Neural progenitor cell (in vitro differentiated cells): ENCODE results near the gene CER1. TPM values are rescaled to one million over a fixed set of nuclear protein-coding genes. Genes with fewer than 3 reads are reported as not detected.

ENCODE experiments used
- DNase-seq: peaks from one replicate; pipeline ENCODE4 v3.0.0-alpha.2; 2016; ENCODE audit warnings: low spot score
- H2AFZ ChIP-seq: fragments of 200-600 bp; sonication (generic); replicated peaks from 2 replicates; pipeline ENCODE4 v1.6.1; 2016; ENCODE audit warnings: antibody characterized with exemption
- H3F3A ChIP-seq: fragments of 200-600 bp; sonication (generic); 2 replicates; pipeline ENCODE4 v1.6.1; 2016; ENCODE audit warnings: antibody characterized with exemption, low read depth
- H3K27ac ChIP-seq: fragments of 200-600 bp; sonication (generic); 2 replicates; pipeline ENCODE4 v1.5.1; 2016; ENCODE audit warnings: mild to moderate bottlenecking
- H3K27me3 ChIP-seq: fragments of 200-600 bp; sonication (generic); 2 replicates; pipeline ENCODE4 v1.6.1; 2016; ENCODE audit warnings: mild to moderate bottlenecking, moderate library complexity
- H3K36me3 ChIP-seq: fragments of 200-600 bp; sonication (generic); 2 replicates; pipeline ENCODE4 v1.5.1; 2016
- H3K4me1 ChIP-seq: fragments of 200-600 bp; sonication (generic); 2 replicates; pipeline ENCODE4 v1.6.1; 2016; ENCODE audit warnings: mixed run types
- H3K4me2 ChIP-seq: fragments of 200-600 bp; sonication (generic); 2 replicates; pipeline ENCODE4 v1.6.1; 2016
- H3K4me3 ChIP-seq: fragments of 200-600 bp; sonication (generic); 2 replicates; pipeline ENCODE4 v1.5.1; 2016
- H3K79me2 ChIP-seq: fragments of 200-600 bp; sonication (generic); 2 replicates; pipeline ENCODE4 v1.6.1; 2016; ENCODE audit warnings: low read depth
- H3K9ac ChIP-seq: fragments of 200-600 bp; sonication (generic); 2 replicates; pipeline ENCODE4 v1.6.1; 2016
- H3K9me3 ChIP-seq: fragments of 200-600 bp; sonication (generic); 2 replicates; pipeline ENCODE4 v1.5.1; 2016; ENCODE audit warnings: low read depth
- H4K20me1 ChIP-seq: fragments of 200-600 bp; sonication (generic); 2 replicates; pipeline ENCODE4 v1.6.1; 2016; ENCODE audit warnings: low read depth
- H3K27ac Mint-ChIP-seq: 3 replicates; pipeline ENCODE4 v1.8.0; 2021; ENCODE audit warnings: mixed read lengths
- H3K27me3 Mint-ChIP-seq: 2 replicates; pipeline ENCODE4 v1.8.0; 2022; ENCODE audit warnings: low read depth, mild to moderate bottlenecking, inconsistent platforms, moderate library complexity, mixed read lengths; ENCODE audit not compliant: insufficient read depth
- H3K36me3 Mint-ChIP-seq: 3 replicates; pipeline ENCODE4 v1.8.0; 2021; ENCODE audit warnings: mixed read lengths
- H3K4me1 Mint-ChIP-seq: 3 replicates; pipeline ENCODE4 v1.8.0; 2021; ENCODE audit warnings: mixed read lengths
- H3K4me3 Mint-ChIP-seq: 3 replicates; pipeline ENCODE4 v1.8.0; 2021; ENCODE audit warnings: mild to moderate bottlenecking, moderate library complexity, mixed read lengths
- H3K9me3 Mint-ChIP-seq: 3 replicates; pipeline ENCODE4 v1.8.0; 2020; ENCODE audit warnings: mixed read lengths
- CTCF ChIP-seq: fragments of 200-600 bp; sonication (generic); IDR thresholded peaks from 2 replicates; pipeline ENCODE4 v1.5.1; 2017; ENCODE audit warnings: antibody characterized with exemption, mild to moderate bottlenecking
- EZH2 ChIP-seq: fragments of 200-600 bp; sonication (generic); IDR thresholded peaks from 2 replicates; pipeline ENCODE4 v1.6.1; 2017; ENCODE audit warnings: antibody characterized with exemption, mild to moderate bottlenecking, moderate library complexity
- EZH2phosphoT487 ChIP-seq: fragments of 200-600 bp; sonication (generic); IDR thresholded peaks from 2 replicates; pipeline ENCODE4 v1.6.1; 2017; ENCODE audit warnings: antibody characterized with exemption
- total RNA-seq: library from RNA; depleted of rRNA; stranded (reverse); fragments of >200 nt; gene quantifications from 2 replicates; pipeline ENCODE4 v1.2.3, GENCODE V29; 2015; ENCODE audit warnings: low replicate concordance

The CER1 gene
- total RNA-seq, 1 donor from 2014 or later = 0.11 TPM

GRCh38 chr9:14706530-14707140 lies 15.9 kb downstream of the CER1 start:
- Histone ChIP-seq H3K36me3 (no peaks in the 10 kb centered on the region), H2AFZ (no peak overlapping the region), H3K9me3 (no peaks in the 10 kb centered on the region), H3K79me2 (no peaks in the 10 kb centered on the region), H4K20me1 (no peaks in the 10 kb centered on the region), H3K4me1 (no peaks in the 10 kb centered on the region), H3K27ac (no peak overlapping the region), H3K9ac (no peak overlapping the region), H3K27me3 (no peaks in the 10 kb centered on the region), H3K4me2 (no peak overlapping the region), H3F3A (no peaks in the 10 kb centered on the region), H3K4me3 (no peak overlapping the region)
- Mint-ChIP-seq H3K27ac (no peak overlapping the region), H3K36me3 (peaks cover 10% of the 10 kb centered on the region), H3K4me3 (no peak overlapping the region), H3K9me3 (peaks cover 10% of the 10 kb centered on the region), H3K4me1 (no peaks in the 10 kb centered on the region), H3K27me3 (no peaks in the 10 kb centered on the region)
- DNase-seq = no peak
- TF ChIP-seq EZH2phosphoT487 (no peak), CTCF (no peak), EZH2 (no peak)

- H3K27ac ChIP-seq = no peak overlapping the region
- Mint-ChIP-seq H3K27ac (no peak overlapping the region), H3K27me3 (no peaks in the 10 kb centered on the region), H3K4me3 (no peak overlapping the region), H3K36me3 (peaks cover 10% of the 10 kb centered on the region), H3K9me3 (peaks cover 10% of the 10 kb centered on the region), H3K4me1 (no peaks in the 10 kb centered on the region)
- no peak overlapping the region for H3K4me3 ChIP-seq
- DNase-seq = no peak
- no peak overlapping the region for H2AFZ ChIP-seq
- H3K9ac ChIP-seq = no peak overlapping the region
- H3K4me1 ChIP-seq = no peaks in the 10 kb centered on the region
- H3K79me2 ChIP-seq = no peaks in the 10 kb centered on the region
- no peak overlapping the region for H3K4me2 ChIP-seq
- no peaks in the 10 kb centered on the region for H3F3A ChIP-seq
- no peaks in the 10 kb centered on the region for H3K9me3 ChIP-seq
- no peaks in the 10 kb centered on the region for H3K36me3 ChIP-seq
- no peaks in the 10 kb centered on the region for H3K27me3 ChIP-seq
- H4K20me1 ChIP-seq = no peaks in the 10 kb centered on the region
- TF ChIP-seq CTCF (no peak), EZH2 (no peak), EZH2phosphoT487 (no peak)
These were observed 17.5 kb downstream of the CER1 start for GRCh38 chr9:14705079-14705478.

- Histone ChIP-seq H3K36me3 (no peaks in the 10 kb centered on the region), H3K4me1 (no peaks in the 10 kb centered on the region), H3F3A (no peaks in the 10 kb centered on the region), H3K79me2 (no peaks in the 10 kb centered on the region), H3K27ac (no peak overlapping the region), H3K27me3 (no peaks in the 10 kb centered on the region), H3K4me3 (no peak overlapping the region), H3K9ac (no peak overlapping the region), H3K9me3 (no peaks in the 10 kb centered on the region), H4K20me1 (no peaks in the 10 kb centered on the region), H2AFZ (no peak overlapping the region), H3K4me2 (no peak overlapping the region)
- H3K4me1 Mint-ChIP-seq = no peaks in the 10 kb centered on the region
- TF ChIP-seq CTCF = no peak
- TF ChIP-seq EZH2 = no peak
- no peak for TF ChIP-seq EZH2phosphoT487
- no peak overlapping the region for H3K4me3 Mint-ChIP-seq
- peaks cover 10% of the 10 kb centered on the region for H3K9me3 Mint-ChIP-seq
- H3K27me3 Mint-ChIP-seq = no peaks in the 10 kb centered on the region
- DNase-seq = no peak
- no peak overlapping the region for H3K27ac Mint-ChIP-seq
- H3K36me3 Mint-ChIP-seq = peaks cover 10% of the 10 kb centered on the region
These were observed 18.3 kb downstream of the CER1 start for GRCh38 chr9:14704281-14704680.
